ENCODE data around the gene BCL11A.

GRCh38 chr2:60532421-60532820, 21.0 kb downstream of the BCL11A start:
- no peak for TF ChIP-seq CTCF (IDR thresholded peaks at IDR 0.05)
- TF ChIP-seq, protein P1, sequence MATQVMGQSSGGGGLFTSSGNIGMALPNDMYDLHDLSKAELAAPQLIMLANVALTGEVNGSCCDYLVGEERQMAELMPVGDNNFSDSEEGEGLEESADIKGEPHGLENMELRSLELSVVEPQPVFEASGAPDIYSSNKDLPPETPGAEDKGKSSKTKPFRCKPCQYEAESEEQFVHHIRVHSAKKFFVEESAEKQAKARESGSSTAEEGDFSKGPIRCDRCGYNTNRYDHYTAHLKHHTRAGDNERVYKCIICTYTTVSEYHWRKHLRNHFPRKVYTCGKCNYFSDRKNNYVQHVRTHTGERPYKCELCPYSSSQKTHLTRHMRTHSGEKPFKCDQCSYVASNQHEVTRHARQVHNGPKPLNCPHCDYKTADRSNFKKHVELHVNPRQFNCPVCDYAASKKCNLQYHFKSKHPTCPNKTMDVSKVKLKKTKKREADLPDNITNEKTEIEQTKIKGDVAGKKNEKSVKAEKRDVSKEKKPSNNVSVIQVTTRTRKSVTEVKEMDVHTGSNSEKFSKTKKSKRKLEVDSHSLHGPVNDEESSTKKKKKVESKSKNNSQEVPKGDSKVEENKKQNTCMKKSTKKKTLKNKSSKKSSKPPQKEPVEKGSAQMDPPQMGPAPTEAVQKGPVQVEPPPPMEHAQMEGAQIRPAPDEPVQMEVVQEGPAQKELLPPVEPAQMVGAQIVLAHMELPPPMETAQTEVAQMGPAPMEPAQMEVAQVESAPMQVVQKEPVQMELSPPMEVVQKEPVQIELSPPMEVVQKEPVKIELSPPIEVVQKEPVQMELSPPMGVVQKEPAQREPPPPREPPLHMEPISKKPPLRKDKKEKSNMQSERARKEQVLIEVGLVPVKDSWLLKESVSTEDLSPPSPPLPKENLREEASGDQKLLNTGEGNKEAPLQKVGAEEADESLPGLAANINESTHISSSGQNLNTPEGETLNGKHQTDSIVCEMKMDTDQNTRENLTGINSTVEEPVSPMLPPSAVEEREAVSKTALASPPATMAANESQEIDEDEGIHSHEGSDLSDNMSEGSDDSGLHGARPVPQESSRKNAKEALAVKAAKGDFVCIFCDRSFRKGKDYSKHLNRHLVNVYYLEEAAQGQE (IDR thresholded peaks at IDR 0.05; ENCODE audit: insufficient read depth in 1 of 2, low read depth in 2 of 2, low read length in 1 of 2), result no peak
- TF ChIP-seq POLR2AphosphoS5 (IDR thresholded peaks at IDR 0.05; ENCODE audit: low read depth, low read length), result no peak
